Activated naive CD8-positive, alpha-beta T cell treated with anti-CD3 and anti-CD28 coated beads for 36 hours (primary cell): ENCODE measurements around the gene ADAMTSL1. TPM values are rescaled to one million over a fixed set of nuclear protein-coding genes. Genes with fewer than 3 reads are reported as not detected.

Experiments used
- DNase-seq: peaks from one replicate; pipeline ENCODE4 v3.0.0; 2021
- H3K27ac Mint-ChIP-seq: one replicate; pipeline ENCODE4 v1.8.0; 2022; ENCODE audit warnings: mild to moderate bottlenecking, moderate library complexity, mixed read lengths
- H3K27me3 Mint-ChIP-seq: one replicate; pipeline ENCODE4 v1.8.0; 2022; ENCODE audit warnings: mild to moderate bottlenecking, mixed read lengths
- H3K36me3 Mint-ChIP-seq: one replicate; pipeline ENCODE4 v1.8.0; 2021; ENCODE audit warnings: mild to moderate bottlenecking, mixed read lengths
- H3K4me1 Mint-ChIP-seq: one replicate; pipeline ENCODE4 v1.8.0; 2021; ENCODE audit warnings: mixed read lengths
- H3K4me3 Mint-ChIP-seq: one replicate; pipeline ENCODE4 v1.8.0; 2022; ENCODE audit warnings: mild to moderate bottlenecking, moderate library complexity, mixed read lengths
- H3K9me3 Mint-ChIP-seq: one replicate; pipeline ENCODE4 v1.8.0; 2022; ENCODE audit warnings: mixed read lengths
- total RNA-seq, 2 experiments: library from RNA; stranded (reverse); gene quantifications; one replicate each; pipeline ENCODE4 v1.2.3, GENCODE V29; 2021

The ADAMTSL1 gene
- total RNA-seq, 2 experiments from 2014 or later: not detected

- Mint-ChIP-seq H3K36me3 (no peaks in the 10 kb centered on the region), H3K4me1 (no peaks in the 10 kb centered on the region), H3K27me3 (peaks cover 16% of the 10 kb centered on the region), H3K27ac (no peak overlapping the region), H3K9me3 (no peaks in the 10 kb centered on the region), H3K4me3 (no peak overlapping the region)
- no peak for DNase-seq
Measured at GRCh38 chr9:18761742-18762300, 287.9 kb downstream of the ADAMTSL1 start.

GRCh38 chr9:18766989-18767550 lies 293.1 kb downstream of the ADAMTSL1 start:
- H3K36me3 Mint-ChIP-seq: no peaks in the 10 kb centered on the region
- peaks cover 28% of the 10 kb centered on the region for H3K27me3 Mint-ChIP-seq
- no peaks in the 10 kb centered on the region for H3K4me1 Mint-ChIP-seq
- no peaks in the 10 kb centered on the region for H3K9me3 Mint-ChIP-seq
- no peak overlapping the region for H3K27ac Mint-ChIP-seq
- no peak overlapping the region for H3K4me3 Mint-ChIP-seq
- DNase-seq: no peak

GRCh38 chr9:18768951-18769622 lies 295.1 kb downstream of the ADAMTSL1 start:
- Mint-ChIP-seq H3K36me3 (no peaks in the 10 kb centered on the region), H3K27ac (no peak overlapping the region)

DNA sequence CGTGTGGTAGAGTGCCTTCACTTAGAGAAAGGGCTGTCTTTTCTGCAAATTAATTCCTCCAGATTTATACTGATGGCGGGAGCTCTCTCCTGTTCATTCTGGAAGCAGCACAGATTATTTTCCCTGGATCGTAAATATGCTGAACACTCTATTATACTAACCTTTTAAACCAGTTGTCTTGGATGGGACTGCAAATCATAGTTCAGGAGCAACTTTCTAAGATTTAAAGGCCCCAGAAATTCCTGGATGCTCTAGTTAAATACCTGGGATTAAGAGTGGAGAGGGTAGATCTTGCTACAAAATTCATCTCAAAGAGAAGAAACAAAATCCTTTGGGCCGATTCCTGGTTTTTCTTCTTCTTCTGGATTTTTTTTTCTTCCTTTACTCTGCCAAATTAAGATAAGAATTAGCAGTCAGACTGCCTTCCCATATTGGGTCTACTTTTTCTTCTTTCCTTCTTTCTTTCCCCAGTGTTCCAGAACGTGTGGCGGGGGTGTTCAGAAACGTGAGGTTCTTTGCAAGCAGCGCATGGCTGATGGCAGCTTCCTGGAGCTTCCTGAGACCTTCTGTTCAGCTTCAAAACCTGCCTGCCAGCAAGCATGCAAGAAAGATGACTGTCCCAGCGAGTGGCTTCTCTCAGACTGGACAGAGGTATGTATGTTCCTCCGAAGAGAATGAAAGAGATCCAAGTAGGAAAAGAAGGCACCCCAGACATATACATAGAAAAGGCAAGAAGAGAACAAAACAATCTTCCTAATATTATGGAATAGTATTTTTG lies 296.4 kb downstream of the ADAMTSL1 start:
- Mint-ChIP-seq H3K27me3 (peaks cover 21% of the 10 kb centered on the region), H3K4me1 (no peaks in the 10 kb centered on the region), H3K27ac (no peak overlapping the region), H3K4me3 (no peak overlapping the region), H3K9me3 (no peaks in the 10 kb centered on the region), H3K36me3 (no peaks in the 10 kb centered on the region)
- DNase-seq: no peak

More at GRCh38 chr9:18768951-18769622, 295.1 kb downstream of the ADAMTSL1 start:
- Mint-ChIP-seq H3K27me3 (peaks cover 21% of the 10 kb centered on the region), H3K4me1 (no peaks in the 10 kb centered on the region), H3K9me3 (no peaks in the 10 kb centered on the region), H3K4me3 (no peak overlapping the region)
- DNase-seq: no peak

GRCh38 chr9:18771011-18771410 lies 297.1 kb downstream of the ADAMTSL1 start:
- H3K36me3 Mint-ChIP-seq: no peaks in the 10 kb centered on the region
- no peak overlapping the region for H3K27ac Mint-ChIP-seq
- no peaks in the 10 kb centered on the region for H3K4me1 Mint-ChIP-seq
- H3K27me3 Mint-ChIP-seq: peaks cover 15% of the 10 kb centered on the region
- H3K9me3 Mint-ChIP-seq: no peaks in the 10 kb centered on the region
- no peak overlapping the region for H3K4me3 Mint-ChIP-seq
- no peak for DNase-seq

DNA sequence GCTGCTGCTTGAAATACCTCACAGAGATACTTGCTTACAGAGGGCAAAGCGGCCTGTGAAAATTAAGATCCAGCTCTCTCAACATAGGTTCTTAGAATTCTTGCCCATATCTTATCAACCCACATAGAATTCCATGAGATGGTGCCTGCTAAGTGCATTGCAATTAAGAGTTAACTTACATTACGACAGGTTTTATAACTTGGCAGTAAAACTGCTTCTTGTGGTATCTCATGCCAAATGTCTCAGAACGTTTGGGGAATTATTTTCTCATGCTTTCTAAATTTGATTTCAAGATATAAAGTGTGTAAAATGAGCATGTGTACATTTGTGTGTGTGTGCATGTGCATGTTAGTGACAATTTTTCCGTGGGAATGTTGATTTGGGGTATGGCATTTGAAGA lies 297.8 kb downstream of the ADAMTSL1 start:
- no peaks in the 10 kb centered on the region for H3K9me3 Mint-ChIP-seq

DNA sequence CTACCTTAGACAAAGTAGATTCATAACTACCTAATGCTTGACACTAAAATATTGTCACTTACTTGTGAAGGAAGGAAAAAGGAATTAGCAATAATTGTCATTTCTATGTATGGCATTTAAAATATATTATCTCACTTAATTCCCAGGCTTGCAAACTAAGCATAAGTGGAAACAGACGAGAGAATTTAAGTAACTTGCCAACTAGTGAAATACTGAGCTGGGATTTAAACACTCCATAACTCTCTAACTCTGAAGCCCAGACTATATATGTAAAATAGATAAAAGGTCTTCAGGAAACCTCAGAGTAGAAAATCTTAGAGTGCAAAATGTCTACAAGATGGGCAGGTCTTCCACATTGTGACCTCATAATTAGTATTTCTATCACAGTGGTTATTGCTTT lies 301.3 kb downstream of the ADAMTSL1 start:
- H3K9me3 Mint-ChIP-seq: no peaks in the 10 kb centered on the region
- H3K27ac Mint-ChIP-seq: no peak overlapping the region
- no peak for DNase-seq
- H3K4me3 Mint-ChIP-seq: no peak overlapping the region
- peaks cover 7% of the 10 kb centered on the region for H3K27me3 Mint-ChIP-seq
- H3K36me3 Mint-ChIP-seq: no peaks in the 10 kb centered on the region
- no peaks in the 10 kb centered on the region for H3K4me1 Mint-ChIP-seq

More for the DNA sequence above, 297.8 kb downstream of the ADAMTSL1 start:
- H3K27ac Mint-ChIP-seq: no peak overlapping the region
- no peak for DNase-seq
- no peaks in the 10 kb centered on the region for H3K4me1 Mint-ChIP-seq
- peaks cover 16% of the 10 kb centered on the region for H3K27me3 Mint-ChIP-seq
- H3K36me3 Mint-ChIP-seq: no peaks in the 10 kb centered on the region
- no peak overlapping the region for H3K4me3 Mint-ChIP-seq

GRCh38 chr9:18775930-18776329 lies 302.0 kb downstream of the ADAMTSL1 start:
- Mint-ChIP-seq H3K27me3 (peaks cover 7% of the 10 kb centered on the region), H3K4me1 (no peaks in the 10 kb centered on the region), H3K36me3 (no peaks in the 10 kb centered on the region), H3K4me3 (no peak overlapping the region), H3K9me3 (no peaks in the 10 kb centered on the region), H3K27ac (no peak overlapping the region)
- no peak for DNase-seq

- no peaks in the 10 kb centered on the region for H3K4me1 Mint-ChIP-seq
Measured at GRCh38 chr9:18776836-18777820, 303.2 kb downstream of the ADAMTSL1 start.

DNA sequence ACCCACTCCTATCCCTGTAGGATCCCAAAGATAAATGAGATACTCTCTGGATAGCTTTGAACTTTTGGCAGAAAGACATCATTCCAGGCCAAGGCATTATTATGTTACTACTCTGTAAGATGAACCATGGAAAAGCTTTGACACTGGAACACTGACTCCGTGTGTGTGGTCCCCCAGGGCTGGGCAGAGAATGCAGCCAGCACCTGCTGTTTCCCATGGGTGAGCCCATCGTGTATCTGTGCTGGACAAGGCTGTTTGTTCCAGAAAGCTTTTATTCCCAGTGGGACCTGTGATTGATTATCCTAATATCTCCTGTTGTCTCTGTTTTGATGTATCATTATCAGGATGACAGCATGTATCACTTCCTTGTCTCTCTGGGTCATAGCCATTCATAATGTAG lies 304.2 kb downstream of the ADAMTSL1 start:
- no peak for DNase-seq
- H3K4me1 Mint-ChIP-seq: no peaks in the 10 kb centered on the region
- no peak overlapping the region for H3K27ac Mint-ChIP-seq
- H3K36me3 Mint-ChIP-seq: no peaks in the 10 kb centered on the region
- H3K27me3 Mint-ChIP-seq: peaks cover 4% of the 10 kb centered on the region
- no peak overlapping the region for H3K4me3 Mint-ChIP-seq
- H3K9me3 Mint-ChIP-seq: no peaks in the 10 kb centered on the region

More at GRCh38 chr9:18776836-18777820, 303.2 kb downstream of the ADAMTSL1 start:
- Mint-ChIP-seq H3K9me3 (no peaks in the 10 kb centered on the region), H3K36me3 (no peaks in the 10 kb centered on the region), H3K27me3 (peaks cover 4% of the 10 kb centered on the region), H3K4me3 (no peak overlapping the region), H3K27ac (no peak overlapping the region)
- DNase-seq: no peak

GRCh38 chr9:18778846-18779245 lies 304.9 kb downstream of the ADAMTSL1 start:
- Mint-ChIP-seq H3K9me3 (no peaks in the 10 kb centered on the region), H3K4me1 (no peaks in the 10 kb centered on the region), H3K36me3 (no peaks in the 10 kb centered on the region), H3K27me3 (peaks cover 4% of the 10 kb centered on the region), H3K27ac (no peak overlapping the region), H3K4me3 (no peak overlapping the region)
- no peak for DNase-seq

DNA sequence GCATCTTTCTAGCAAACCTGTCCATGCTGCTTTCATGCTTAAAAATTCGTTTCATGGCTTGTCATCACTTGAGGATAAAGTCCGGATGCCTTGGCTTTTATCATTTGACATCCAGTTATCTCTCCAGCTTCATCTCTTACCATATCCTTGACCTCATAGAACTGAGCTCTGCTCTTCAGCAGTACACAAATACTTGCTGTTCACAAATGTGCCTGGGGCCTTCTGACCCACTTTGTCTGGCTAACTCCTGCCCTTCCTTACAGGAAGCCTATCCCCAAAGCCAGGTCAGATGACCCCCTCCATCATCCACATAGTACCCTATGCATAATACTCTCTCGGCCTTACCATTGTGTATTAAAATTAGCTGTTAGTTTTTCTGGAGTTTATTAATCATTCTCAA lies 310.0 kb downstream of the ADAMTSL1 start:
- Mint-ChIP-seq H3K27ac (no peak overlapping the region), H3K9me3 (no peaks in the 10 kb centered on the region), H3K4me3 (no peak overlapping the region)

DNA sequence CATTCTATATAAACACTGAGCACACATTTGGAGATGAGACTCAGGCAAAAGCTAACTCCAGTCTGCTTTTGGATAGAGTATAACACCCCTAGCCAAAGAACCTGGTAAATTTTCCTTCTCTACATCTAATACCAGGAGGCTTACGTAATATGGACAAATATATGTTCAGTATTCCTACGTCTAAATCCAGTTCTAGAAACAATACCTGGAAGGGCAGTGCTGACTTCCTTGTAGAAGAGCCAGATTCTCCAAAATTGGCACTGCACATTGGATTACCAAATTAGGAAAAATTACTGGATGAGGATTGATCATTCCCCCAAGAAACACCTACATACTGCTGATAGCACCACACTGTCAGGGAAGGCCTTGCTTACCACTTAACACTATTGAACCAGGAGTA lies 311.7 kb downstream of the ADAMTSL1 start:
- Mint-ChIP-seq H3K4me1 (no peaks in the 10 kb centered on the region), H3K36me3 (no peaks in the 10 kb centered on the region), H3K27ac (no peak overlapping the region), H3K27me3 (no peaks in the 10 kb centered on the region), H3K9me3 (no peaks in the 10 kb centered on the region), H3K4me3 (no peak overlapping the region)
- DNase-seq: no peak

More for the DNA sequence above, 310.0 kb downstream of the ADAMTSL1 start:
- Mint-ChIP-seq H3K36me3 (no peaks in the 10 kb centered on the region), H3K27me3 (no peaks in the 10 kb centered on the region), H3K4me1 (no peaks in the 10 kb centered on the region)
- no peak for DNase-seq

DNA sequence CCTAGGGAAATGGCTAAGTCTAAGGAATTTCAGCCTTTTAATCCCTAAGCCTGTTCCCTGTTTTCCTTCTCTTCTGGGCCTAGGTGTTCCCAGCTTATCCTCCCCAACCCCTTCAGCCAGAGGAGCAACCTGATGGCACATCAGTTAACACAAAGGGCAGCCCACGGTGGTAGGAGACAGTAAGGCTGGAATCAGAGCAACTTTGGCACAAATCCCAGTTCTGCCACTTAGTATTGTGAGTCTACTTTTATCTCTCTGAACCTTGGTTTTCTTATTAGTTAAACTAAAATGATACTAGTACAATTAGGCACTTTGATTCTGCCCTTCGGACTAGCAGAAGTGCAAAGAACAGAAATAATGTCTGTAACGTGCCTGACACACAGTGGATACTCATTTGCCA lies 312.2 kb downstream of the ADAMTSL1 start:
- H3K27me3 Mint-ChIP-seq: peaks cover 2% of the 10 kb centered on the region
- H3K4me1 Mint-ChIP-seq: no peaks in the 10 kb centered on the region
- H3K9me3 Mint-ChIP-seq: no peaks in the 10 kb centered on the region
- no peak overlapping the region for H3K27ac Mint-ChIP-seq
- no peaks in the 10 kb centered on the region for H3K36me3 Mint-ChIP-seq
- no peak overlapping the region for H3K4me3 Mint-ChIP-seq
- no peak for DNase-seq
